Liver (tissue), 9 donors: ENCODE data around the gene STK38L. TPM values are rescaled to one million over a fixed set of nuclear protein-coding genes. Genes with fewer than 3 reads are reported as not detected.

ENCODE experiments used
- DNase-seq: peaks from one replicate; pipeline ENCODE4 v3.0.0-alpha.2; 2017; ENCODE audit warnings: low spot score
- H3K27ac ChIP-seq, 2 donors: one replicate each; pipeline ENCODE4 v1.7.0; 2013; ENCODE audit warnings: inconsistent platforms in 2 of 2, low read length in 2 of 2, control low read depth in 1 of 2, low read depth in 1 of 2, mild to moderate bottlenecking in 1 of 2
- H3K27me3 ChIP-seq, 4 donors: one replicate each; pipeline versions ENCODE4 v1.6.1 to v1.7.0; 2013; ENCODE audit warnings: low read length in 3 of 4, inconsistent platforms in 1 of 4, mild to moderate bottlenecking in 1 of 4, moderate library complexity in 1 of 4; ENCODE audit not compliant: control insufficient read depth in 4 of 4, insufficient read depth in 4 of 4
- H3K36me3 ChIP-seq, 4 donors: one replicate each; pipeline versions ENCODE4 v1.6.1 to v1.7.0; 2013; ENCODE audit warnings: low read length in 3 of 4, mild to moderate bottlenecking in 3 of 4, low read depth in 1 of 4, moderate library complexity in 1 of 4; ENCODE audit not compliant: control insufficient read depth in 4 of 4, insufficient read depth in 3 of 4
- H3K4me1 ChIP-seq, 4 donors: one replicate each; pipeline versions ENCODE4 v1.6.1 to v1.7.0; 2013; ENCODE audit warnings: low read length in 3 of 4, mild to moderate bottlenecking in 3 of 4, moderate library complexity in 1 of 4; ENCODE audit not compliant: control insufficient read depth in 4 of 4, insufficient read depth in 4 of 4
- H3K4me3 ChIP-seq, 3 donors: one replicate each; pipeline versions ENCODE4 v1.6.1 to v1.7.0; 2013; ENCODE audit warnings: low read length in 3 of 3, control low read depth in 1 of 3, low read depth in 1 of 3, mild to moderate bottlenecking in 1 of 3
- H3K9ac ChIP-seq, 2 donors: one replicate each; pipeline ENCODE4 v1.7.0; 2013; ENCODE audit warnings: low read length in 2 of 2, mild to moderate bottlenecking in 2 of 2, moderate library complexity in 2 of 2, control low read depth in 1 of 2, low read depth in 1 of 2
- H3K9me3 ChIP-seq, 4 donors: one replicate each; pipeline versions ENCODE4 v1.6.1 to v1.7.0; 2013; ENCODE audit warnings: low read length in 3 of 4; ENCODE audit not compliant: control insufficient read depth in 4 of 4
- CTCF ChIP-seq: fragments of 150-350 bp; IDR thresholded peaks from 2 replicates; pipeline ENCODE4 v1.5.1; 2017; ENCODE audit warnings: improper control_type of control experiment, low read depth, low read length; ENCODE audit not compliant: missing input control
- EGR1 ChIP-seq, 2 donors: IDR thresholded peaks; 2 replicates each; pipeline ENCODE4 v1.6.1; 2016 to 2018; ENCODE audit warnings: antibody characterized with exemption in 2 of 2, low read depth in 2 of 2
- FOXA1 ChIP-seq: IDR thresholded peaks from 2 replicates; pipeline ENCODE4 v1.6.1; 2016; ENCODE audit warnings: antibody characterized with exemption
- GABPA ChIP-seq, 2 donors: IDR thresholded peaks in 1 of 2; conservative IDR thresholded peaks in 1 of 2; 2 replicates each; pipeline ENCODE4 v1.6.1; 2016; ENCODE audit warnings: antibody characterized with exemption in 2 of 2, mild to moderate bottlenecking in 1 of 2, moderate library complexity in 1 of 2
- HNF4A ChIP-seq, 2 donors: conservative IDR thresholded peaks; 2 replicates each; pipeline ENCODE4 v1.6.1; 2016; ENCODE audit warnings: antibody characterized with exemption in 2 of 2, mild to moderate bottlenecking in 2 of 2
- HNF4G ChIP-seq: IDR thresholded peaks from 2 replicates; pipeline ENCODE4 v1.6.1; 2016; ENCODE audit warnings: antibody characterized with exemption
- JUND ChIP-seq, 2 donors: IDR thresholded peaks; 2 replicates each; pipeline ENCODE4 v1.6.1; 2016; ENCODE audit warnings: antibody characterized with exemption in 2 of 2
- MAX ChIP-seq: IDR thresholded peaks from 2 replicates; pipeline ENCODE4 v1.6.1; 2016; ENCODE audit warnings: antibody characterized with exemption
- RAD21 ChIP-seq, 2 donors: IDR thresholded peaks; 2 replicates each; pipeline ENCODE4 v1.6.1; 2016; ENCODE audit warnings: antibody characterized with exemption in 2 of 2, mild to moderate bottlenecking in 2 of 2
- REST ChIP-seq: IDR thresholded peaks from 2 replicates; pipeline ENCODE4 v1.6.1; 2016; ENCODE audit warnings: antibody characterized with exemption, mild to moderate bottlenecking
- RXRA ChIP-seq, 2 donors: IDR thresholded peaks; 2 replicates each; pipeline ENCODE4 v1.6.1; 2017 to 2018; ENCODE audit warnings: antibody characterized with exemption in 2 of 2, mild to moderate bottlenecking in 1 of 2
- SP1 ChIP-seq: IDR thresholded peaks from 2 replicates; pipeline ENCODE4 v1.6.1; 2018; ENCODE audit warnings: antibody characterized with exemption, mild to moderate bottlenecking
- TAF1 ChIP-seq: conservative IDR thresholded peaks from 2 replicates; pipeline ENCODE4 v1.6.1; 2016; ENCODE audit warnings: antibody characterized with exemption, mild to moderate bottlenecking
- YY1 ChIP-seq: IDR thresholded peaks from 2 replicates; pipeline ENCODE4 v1.6.1; 2016; ENCODE audit warnings: antibody characterized with exemption, mild to moderate bottlenecking
- ZBTB33 ChIP-seq: IDR thresholded peaks from 2 replicates; pipeline ENCODE4 v1.6.1; 2016; ENCODE audit warnings: antibody characterized with exemption
- WGBS: extraction: QIAGEN DNeasy Blood & Tissue Kit; methylation state at CpG from one replicate; pipeline ENCODE4 v1.1.7; 2013; 5-methylcytosine and 5-hydroxymethylcytosine counted together
- polyA plus RNA-seq, 2 donors: library from polyadenylated mRNA; stranded (reverse) in 1 of 2; unstranded in 1 of 2; fragments of 200-250 nt in 1 of 2; fragments of >200 nt in 1 of 2; fragmentation: Nextera tagmentation in 1 of 2; extraction: Ambion mirVana in 1 of 2; gene quantifications; one replicate each; pipeline versions ENCODE4 v1.2.1 to v1.2.3, GENCODE V29; 2013 to 2015
- total RNA-seq, 2 donors: library from RNA; depleted of rRNA; stranded (reverse); fragments of >200 nt; gene quantifications; one replicate each; pipeline ENCODE4 v1.2.3, GENCODE V29; 2014
- donor health status: healthy.
- donor health status: healthy.
- donor health status: healthy.
- donor health status: healthy.
- donor health status: healthy.

Gene STK38L
- total and polyA plus RNA-seq, 4 donors, result 2.8 to 8.6 (median 6.6) TPM

GRCh38 chr12:27338473-27338872 is 94.4 kb downstream of the STK38L start:
- no peak overlapping the region for H3K4me3 ChIP-seq
- no peak overlapping the region for H3K9ac ChIP-seq
- peaks cover 3 to 41% (median 23%) of the 10 kb centered on the region in 4 donors for H3K4me1 ChIP-seq
- no peaks in the 10 kb centered on the region for H3K27me3 ChIP-seq
- H3K27ac ChIP-seq, result peak overlapping the region in 1 of 2 donors; percentile 76
- H3K36me3 ChIP-seq, result no peaks in the 10 kb centered on the region
- no peak for DNase-seq
- WGBS, result 95% methylated on average over 1 of the region's 1 CpG
- TF ChIP-seq GABPA (IDR thresholded peaks at IDR 0.05 in 1 of 2, conservative IDR thresholded peaks at IDR 0.05 in 1 of 2), result no peak
- no peak for TF ChIP-seq CTCF
- no peak for TF ChIP-seq JUND (IDR thresholded peaks at IDR 0.05)
- TF ChIP-seq RAD21 (IDR thresholded peaks at IDR 0.05), result no peak
- TF ChIP-seq EGR1 (IDR thresholded peaks at IDR 0.05; ENCODE audit: low read depth in 2 of 2), result no peak
- no peak for TF ChIP-seq FOXA1
- no peak for TF ChIP-seq TAF1
- no peaks in the 10 kb centered on the region for H3K9me3 ChIP-seq

- Histone ChIP-seq H3K4me3 (no peak overlapping the region), H3K27me3 (no peaks in the 10 kb centered on the region), H3K27ac (no peak overlapping the region), H3K9ac (no peak overlapping the region), H3K36me3 (no peaks in the 10 kb centered on the region), H3K9me3 (no peaks in the 10 kb centered on the region), H3K4me1 (peaks cover 2 to 21% (median 9%) of the 10 kb centered on the region in 4 donors)
- WGBS, result 94% methylated on average over 3 of the region's 3 CpGs
- no peak for DNase-seq
- TF ChIP-seq HNF4A (conservative IDR thresholded peaks at IDR 0.05) (no peak), TAF1 (no peak), JUND (IDR thresholded peaks at IDR 0.05) (no peak), CTCF (no peak), ZBTB33 (no peak), REST (no peak), GABPA (IDR thresholded peaks at IDR 0.05 in 1 of 2, conservative IDR thresholded peaks at IDR 0.05 in 1 of 2) (no peak), FOXA1 (no peak), MAX (no peak), YY1 (no peak), SP1 (no peak), HNF4G (no peak), RXRA (IDR thresholded peaks at IDR 0.05) (no peak)
Measured at GRCh38 chr12:27340971-27341370, 96.9 kb downstream of the STK38L start.
